Cerebellar cortex (tissue), 1 donor: Measurements from ENCODE around the gene VWA8.
"Not testable (repeated sequence)": the region's sequence is repeated elsewhere in the genome, so short reads cannot be mapped to it uniquely, and the experiment has no call there.

Source experiments
- DNase-seq: peaks from one replicate; pipeline ENCODE4 v3.0.0-alpha.2; 2015; ENCODE audit warnings: low spot score

VWA8 gene

DNA sequence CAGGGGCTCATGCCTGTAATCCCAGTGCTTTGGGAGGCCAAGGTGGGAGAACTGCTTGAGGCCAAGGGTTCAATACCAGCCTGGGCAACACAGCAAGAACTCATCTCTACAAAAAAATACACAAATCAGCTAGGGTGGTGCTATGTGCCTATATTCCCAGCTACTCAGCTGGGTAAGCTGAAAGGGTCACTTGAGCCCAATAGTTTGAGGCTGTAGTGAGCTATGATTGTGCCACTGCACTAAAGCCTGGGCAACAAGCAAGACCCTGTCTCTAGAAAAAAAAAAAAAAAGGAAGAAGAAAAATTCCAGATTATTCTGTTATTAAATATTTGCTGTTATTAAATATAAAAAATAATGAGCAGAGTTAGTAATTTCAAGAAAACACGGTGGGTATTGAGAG, 372.5 kb downstream of the VWA8 start:
- no peak for DNase-seq

GRCh38 chr13:41587490-41587889, 373.4 kb downstream of the VWA8 start:
- no peak for DNase-seq

GRCh38 chr13:41586216-41586615, 374.7 kb downstream of the VWA8 start:
- no peak for DNase-seq

GRCh38 chr13:41582027-41582463, 378.9 kb downstream of the VWA8 start:
- DNase-seq: no peak

GRCh38 chr13:41580345-41580744, 380.6 kb downstream of the VWA8 start:
- DNase-seq: no peak

- DNase-seq: no peak
Measured at GRCh38 chr13:41579881-41580280, 381.0 kb downstream of the VWA8 start.

GRCh38 chr13:41579168-41579567, 381.7 kb downstream of the VWA8 start:
- DNase-seq: no peak

GRCh38 chr13:41578371-41578770, 382.5 kb downstream of the VWA8 start:
- DNase-seq: no peak

DNA sequence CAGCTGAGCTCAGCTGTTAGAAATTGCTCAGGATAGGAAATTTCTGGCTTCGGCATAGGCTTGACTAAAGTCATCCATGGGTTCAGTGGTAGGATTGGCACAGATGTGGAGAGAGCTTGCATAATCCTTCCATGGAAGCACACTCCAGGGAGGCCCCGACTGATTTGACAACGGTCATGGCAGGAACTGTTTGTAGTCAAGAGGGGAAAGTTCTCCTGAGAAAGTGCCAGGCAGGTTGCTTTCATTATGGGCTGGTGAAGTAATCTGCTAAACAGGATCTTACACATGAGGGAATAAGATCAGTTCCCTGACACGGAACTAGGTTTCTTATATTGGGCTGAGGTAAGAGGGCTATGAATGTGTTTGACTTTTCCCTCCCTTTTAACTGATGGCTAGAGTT, 383.5 kb downstream of the VWA8 start:
- DNase-seq: no peak

DNA sequence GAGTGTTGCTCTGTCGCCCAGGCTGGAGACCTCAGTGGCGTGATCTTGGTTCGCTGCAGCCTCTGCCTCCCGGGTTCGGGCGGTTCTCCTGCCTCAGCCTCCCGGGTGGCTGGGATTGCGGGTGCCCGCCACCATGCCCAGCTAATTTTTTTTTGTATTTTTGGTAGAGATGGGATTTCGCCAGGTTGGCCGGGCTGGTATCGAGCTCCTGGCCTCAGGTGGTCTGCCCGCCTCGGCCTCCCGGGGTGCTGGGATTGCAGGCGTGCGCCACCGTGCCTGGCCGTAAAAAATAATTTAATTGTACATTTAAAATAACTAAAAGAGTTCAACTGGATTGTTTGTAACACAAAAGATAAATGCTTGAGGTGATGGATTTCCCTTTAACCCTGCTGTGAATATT, 387.3 kb downstream of the VWA8 start:
- not testable (repeated sequence) for DNase-seq

- DNase-seq: not testable (repeated sequence)
Measured at GRCh38 chr13:41571817-41572340, 389.0 kb downstream of the VWA8 start.

DNA sequence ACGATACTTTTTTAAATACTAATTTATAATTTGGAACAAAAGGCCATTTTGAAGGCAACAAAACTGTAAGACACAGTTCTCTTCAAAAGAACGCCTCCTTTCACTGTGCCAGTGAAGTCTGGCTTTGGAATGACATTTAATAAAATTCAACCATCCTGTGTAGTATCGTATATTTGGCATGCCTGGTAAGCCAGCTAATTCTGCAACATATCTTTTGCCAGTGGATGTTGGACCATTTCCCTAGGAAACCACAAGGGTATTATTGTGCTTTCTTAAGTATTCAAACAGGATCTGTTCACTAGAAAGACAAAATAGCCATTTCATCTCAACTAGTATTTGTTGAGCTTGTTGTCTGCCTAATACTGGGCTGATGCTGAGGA, 391.9 kb downstream of the VWA8 start:
- DNase-seq: no peak

DNA sequence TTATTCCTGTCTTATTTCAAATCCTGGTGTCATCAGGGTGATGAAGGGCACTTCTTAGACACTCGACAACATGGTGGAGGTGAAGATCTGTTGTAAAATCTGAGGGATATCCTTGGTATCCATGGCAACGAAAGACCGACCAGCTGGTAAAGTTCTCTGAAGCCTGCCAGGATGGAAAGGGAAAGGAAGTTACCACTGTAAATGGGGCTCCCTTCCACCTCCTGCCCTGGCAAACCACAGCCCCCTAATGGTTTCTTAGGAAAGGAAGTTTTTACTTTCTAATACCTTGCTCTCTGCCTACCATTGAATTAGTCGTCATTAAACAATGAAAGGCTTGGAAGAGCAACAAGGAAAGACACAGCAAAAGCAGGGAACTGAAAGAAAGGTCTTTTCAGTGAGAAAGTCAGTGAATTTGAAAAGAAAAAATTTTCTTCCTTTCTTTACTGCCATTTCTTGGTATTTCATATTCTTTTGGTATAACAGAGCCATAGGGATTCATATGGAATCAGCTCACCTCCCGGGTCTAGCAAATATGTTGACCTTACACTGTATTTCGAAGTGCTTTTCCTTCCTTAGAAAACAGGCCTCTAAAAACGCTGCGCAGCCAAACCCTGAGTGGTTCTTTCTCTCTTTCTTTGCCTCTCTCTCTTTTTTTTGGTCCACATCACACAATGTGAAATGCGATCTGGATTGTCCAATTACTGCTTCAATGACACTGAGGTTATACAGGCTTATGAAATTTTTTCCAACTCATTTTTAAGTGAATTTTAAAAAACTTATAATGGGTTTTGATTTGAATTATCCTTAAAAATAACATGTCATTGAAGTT, 392.6 kb downstream of the VWA8 start:
- DNase-seq: no peak

DNA sequence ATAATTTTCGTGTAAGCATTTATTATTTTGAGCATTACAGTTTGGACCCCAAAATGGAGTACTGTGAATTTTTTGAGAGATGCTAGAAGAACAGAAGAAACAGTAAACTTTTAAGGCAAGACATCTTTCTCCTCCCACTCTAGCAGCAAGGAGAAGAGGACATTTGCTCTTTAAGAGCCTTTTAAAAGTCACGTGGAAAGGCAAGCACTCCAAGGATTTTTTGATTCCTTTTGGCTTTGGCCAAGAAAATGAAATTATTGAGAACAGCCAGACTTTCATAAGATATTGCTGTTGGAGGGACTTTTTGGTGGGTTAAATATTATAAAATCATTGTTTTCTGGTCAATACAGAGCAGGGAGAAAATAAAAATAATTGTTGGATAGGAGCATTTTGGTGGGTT, 393.5 kb downstream of the VWA8 start:
- DNase-seq: no peak

- no peak for DNase-seq
Measured at GRCh38 chr13:41565846-41566245, 395.1 kb downstream of the VWA8 start.

GRCh38 chr13:41565216-41565615, 395.7 kb downstream of the VWA8 start:
- no peak for DNase-seq

DNA sequence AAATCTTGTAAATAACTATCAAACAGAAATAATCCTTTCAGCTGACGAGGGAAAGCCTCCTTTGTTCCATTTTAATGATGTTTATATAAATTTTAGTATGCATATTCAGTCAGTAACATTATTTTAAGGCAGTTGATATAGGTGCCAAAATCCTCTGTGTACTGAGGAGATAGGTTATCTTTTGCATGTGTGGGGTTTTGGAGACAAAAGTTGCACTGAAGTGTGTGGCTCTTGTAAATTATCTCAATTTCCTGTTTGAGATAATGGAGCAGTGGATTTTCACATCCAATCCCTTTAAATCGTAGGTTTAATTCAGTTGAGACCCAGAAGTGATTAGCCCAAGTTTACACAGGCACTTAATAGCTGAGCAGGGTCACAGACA, 396.9 kb downstream of the VWA8 start:
- no peak for DNase-seq

DNA sequence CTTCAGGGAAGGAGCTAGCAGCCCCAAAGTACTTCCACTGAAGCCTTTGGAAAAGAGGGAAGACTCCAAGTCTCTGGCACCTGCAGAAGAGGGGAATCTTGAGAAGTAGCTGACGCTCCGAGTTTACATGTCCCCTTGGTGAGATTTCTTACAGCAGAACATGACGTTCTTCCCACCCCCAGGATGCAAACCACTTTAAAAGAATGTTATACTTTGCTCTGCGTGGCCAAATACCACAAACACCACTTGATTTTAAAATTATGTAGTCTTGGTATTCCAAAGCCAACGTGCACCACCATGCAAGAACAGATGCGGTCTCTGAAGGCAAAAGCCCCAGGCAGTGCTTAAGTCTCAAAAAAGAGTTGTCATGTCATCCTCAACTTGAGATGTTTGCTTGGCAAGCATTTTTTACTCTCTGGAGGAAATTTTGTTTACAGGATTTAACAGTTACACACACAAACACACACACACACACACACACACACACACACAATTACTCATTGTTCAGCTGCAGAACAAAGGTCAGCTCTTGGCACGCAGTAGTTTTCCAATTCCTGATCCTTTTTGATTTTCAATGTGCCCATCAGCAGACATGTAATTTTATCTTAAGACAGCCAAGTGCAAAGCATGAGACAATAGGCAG, 397.4 kb downstream of the VWA8 start:
- DNase-seq: no peak

DNA sequence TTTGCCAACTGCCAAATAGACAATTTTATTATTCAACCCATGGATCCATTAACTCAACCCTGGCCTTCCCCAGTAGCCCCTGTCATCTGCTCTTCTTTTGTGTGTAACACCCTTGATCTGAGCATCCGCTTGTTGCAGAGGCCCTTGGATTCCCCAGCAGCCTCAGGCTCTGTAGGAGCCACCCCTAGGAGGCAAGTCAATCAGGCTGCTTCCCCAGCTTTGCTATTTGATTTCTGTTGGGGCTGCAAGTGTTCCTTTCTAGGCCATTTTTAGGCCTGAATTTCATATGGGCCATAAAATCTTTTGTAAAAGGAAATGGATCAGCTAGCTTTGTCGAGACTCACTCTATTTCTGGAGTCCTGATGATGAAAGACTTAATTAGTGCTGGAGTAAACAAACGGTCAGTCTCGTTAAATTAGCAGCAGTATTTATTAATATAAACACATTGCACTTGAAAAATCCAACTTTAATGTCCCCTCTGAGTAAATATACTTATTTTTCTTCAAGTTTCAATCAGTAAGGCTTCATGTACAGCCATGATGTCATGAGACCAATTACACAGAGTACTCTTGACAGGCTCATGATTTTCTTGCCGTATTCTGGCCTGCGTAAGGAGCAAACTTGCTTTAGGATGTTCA, 398.2 kb downstream of the VWA8 start:
- no peak for DNase-seq

DNA sequence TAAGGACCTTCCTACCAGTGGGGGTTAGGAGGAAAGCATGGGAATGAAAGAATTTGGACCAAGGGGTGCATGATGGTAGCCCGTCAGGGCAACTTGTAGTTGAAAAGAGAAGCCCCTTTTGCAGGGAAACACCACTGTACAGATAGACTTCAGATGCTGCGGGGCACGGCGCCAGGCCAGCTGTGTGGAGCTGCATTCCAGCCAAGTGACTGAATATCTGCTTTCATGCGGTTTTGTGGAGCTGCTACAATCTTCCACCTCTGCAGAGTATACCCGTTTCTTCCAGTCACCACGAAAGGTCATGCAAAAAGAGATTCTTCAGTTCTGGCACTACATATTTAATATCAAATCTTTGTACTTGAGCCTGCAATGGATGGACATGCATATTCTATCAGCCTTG, 398.8 kb downstream of the VWA8 start:
- DNase-seq: no peak

GRCh38 chr13:41561170-41561569, 399.7 kb downstream of the VWA8 start:
- no peak for DNase-seq

DNA sequence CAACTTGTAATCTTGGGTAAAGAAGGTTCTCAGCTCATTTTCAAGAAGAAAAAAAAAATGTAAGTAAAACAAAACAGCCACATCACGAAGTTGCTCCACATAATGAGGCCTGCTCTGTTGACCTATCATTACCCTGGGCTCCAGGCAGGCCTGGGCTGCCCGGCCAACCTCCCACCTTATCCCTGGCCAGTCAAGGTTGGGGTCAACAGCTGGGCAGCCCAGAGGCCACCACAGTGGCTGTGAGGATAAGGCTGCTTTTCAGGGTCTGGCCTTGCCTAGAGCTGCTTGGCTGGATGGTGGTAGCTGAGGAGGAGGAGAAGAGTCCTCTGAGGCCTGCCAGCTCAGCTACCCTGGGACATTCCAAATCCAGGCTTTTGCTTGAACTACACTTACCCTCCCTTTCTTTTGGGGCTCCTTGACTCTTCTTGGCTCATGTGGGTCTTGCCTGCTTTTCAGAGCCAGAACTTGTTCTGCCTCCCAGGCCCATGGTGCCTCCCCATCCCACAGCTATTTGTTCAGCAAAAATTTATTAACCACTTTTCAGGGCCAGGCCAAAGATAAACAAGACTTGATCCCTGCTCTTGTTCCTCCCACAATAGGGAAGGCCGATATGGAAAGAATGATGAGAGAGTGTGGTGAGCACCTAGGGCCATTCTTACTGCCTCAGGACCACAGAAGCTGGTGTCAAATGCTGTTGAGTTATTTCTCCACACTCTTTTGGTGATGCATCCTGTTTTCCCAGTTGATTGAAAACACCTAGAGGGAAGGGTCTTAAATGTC, 401.9 kb downstream of the VWA8 start:
- no peak for DNase-seq
